ENCODE results near the gene PDCL2.

DNA sequence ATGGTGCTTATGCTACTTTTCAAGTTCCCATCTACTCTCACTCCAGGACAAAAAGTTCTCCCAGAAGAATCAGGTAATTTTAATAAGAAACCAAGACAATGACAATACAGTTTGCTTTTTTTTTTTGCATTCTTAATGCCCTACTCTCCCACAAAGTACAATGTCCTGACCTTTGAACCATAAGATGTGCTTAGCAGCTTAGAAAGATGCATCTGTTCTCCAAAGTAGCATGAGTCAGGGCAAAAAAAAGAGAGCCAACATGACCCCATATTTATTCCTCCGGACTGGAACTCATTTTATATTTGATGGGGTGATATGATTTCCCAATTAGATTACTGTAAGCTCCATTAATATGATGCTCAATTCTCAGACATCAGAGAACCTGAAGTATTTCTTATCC is 16.5 kb upstream of the PDCL2 start:
- TF ChIP-seq FOXM1 (IDR thresholded peaks at IDR 0.05; ENCODE audit: borderline replicate concordance) = no peak
- no peak for TF ChIP-seq ELF4 (IDR thresholded peaks at IDR 0.05)
- TF ChIP-seq SP1 (IDR thresholded peaks at IDR 0.05) = no peak
- TF ChIP-seq ZNF384 (IDR thresholded peaks at IDR 0.05) = no peak
- TF ChIP-seq L3MBTL2 (conservative IDR thresholded peaks at IDR 0.05) = no peak
- TF ChIP-seq ARNT (IDR thresholded peaks at IDR 0.05) = no peak
